Measurements from ENCODE around the gene DLX6. TPM values are rescaled to one million over a fixed set of nuclear protein-coding genes. Genes with fewer than 3 reads are reported as not detected.
A peak's percentile ranks its signal among the peaks of the same experiment; 100 is the strongest.
"Not testable (repeated sequence)": the region's sequence is repeated elsewhere in the genome, so short reads cannot be mapped to it uniquely, and the experiment has no call there.

The DLX6 gene
- total RNA-seq, 2 experiments from 2014 or later, result not detected

DNA sequence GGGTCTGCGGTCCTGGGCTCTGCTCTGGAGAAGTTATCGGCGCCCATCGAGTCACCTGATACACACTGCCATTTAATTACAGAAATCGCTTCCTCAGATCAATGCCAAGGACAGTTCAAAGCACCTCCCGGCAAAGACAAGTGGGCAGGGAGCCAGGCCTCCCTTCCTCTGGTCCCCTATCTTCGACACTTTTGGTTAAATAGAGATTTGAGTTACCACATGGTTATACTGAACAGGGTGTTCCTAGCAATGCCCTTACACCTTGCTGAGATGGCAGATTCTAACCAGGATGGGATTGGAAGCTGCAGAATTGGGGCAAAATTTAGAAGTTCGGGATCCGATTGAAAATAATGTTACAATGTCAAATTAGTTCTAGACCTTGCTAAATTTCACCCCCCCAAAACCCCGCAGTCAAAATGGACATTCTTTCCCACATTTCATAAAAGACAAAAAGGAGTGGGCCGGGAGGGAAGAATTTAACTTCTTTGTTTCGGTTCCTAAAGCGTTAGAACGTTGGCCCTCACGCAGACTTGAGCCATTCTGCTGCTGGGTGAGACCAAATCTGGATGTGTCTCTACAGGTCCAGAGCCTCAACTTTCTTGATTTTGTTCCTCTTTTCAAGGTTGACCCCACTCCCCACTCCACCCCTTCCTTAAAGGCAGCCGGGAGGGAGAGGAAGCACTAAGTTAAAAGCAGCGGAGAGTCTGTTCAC lies 21.5 kb downstream of the DLX6 start:
- peaks cover 2% of the 10 kb centered on the region for H3K36me3 Mint-ChIP-seq (ENCODE audit: low read depth)
- H3K9me3 Mint-ChIP-seq, result no peaks in the 10 kb centered on the region
- H3K27me3 Mint-ChIP-seq, result peaks cover 71% of the 10 kb centered on the region
- H3K27ac Mint-ChIP-seq, result peak overlapping the region; percentile 30
- DNase-seq, result no peak
- peak overlapping the region; percentile 61 for H3K4me3 Mint-ChIP-seq
- POLR2A ChIA-PET, result interaction anchor here (0.8 to 1.2 kb wide), 2 partner anchors 11 to 29 kb away, joined by 3 read pairs; no protein-coding TSS in a partner anchor
- TF ChIP-seq, protein P1, sequence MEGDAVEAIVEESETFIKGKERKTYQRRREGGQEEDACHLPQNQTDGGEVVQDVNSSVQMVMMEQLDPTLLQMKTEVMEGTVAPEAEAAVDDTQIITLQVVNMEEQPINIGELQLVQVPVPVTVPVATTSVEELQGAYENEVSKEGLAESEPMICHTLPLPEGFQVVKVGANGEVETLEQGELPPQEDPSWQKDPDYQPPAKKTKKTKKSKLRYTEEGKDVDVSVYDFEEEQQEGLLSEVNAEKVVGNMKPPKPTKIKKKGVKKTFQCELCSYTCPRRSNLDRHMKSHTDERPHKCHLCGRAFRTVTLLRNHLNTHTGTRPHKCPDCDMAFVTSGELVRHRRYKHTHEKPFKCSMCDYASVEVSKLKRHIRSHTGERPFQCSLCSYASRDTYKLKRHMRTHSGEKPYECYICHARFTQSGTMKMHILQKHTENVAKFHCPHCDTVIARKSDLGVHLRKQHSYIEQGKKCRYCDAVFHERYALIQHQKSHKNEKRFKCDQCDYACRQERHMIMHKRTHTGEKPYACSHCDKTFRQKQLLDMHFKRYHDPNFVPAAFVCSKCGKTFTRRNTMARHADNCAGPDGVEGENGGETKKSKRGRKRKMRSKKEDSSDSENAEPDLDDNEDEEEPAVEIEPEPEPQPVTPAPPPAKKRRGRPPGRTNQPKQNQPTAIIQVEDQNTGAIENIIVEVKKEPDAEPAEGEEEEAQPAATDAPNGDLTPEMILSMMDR (IDR thresholded peaks at IDR 0.05), result no peak
- ATAC-seq, result no peak
- intact Hi-C loops (cut with micrococcal nuclease), result loop anchor here (2.0 to 5.0 kb wide), 4 partner anchors 35 to 1110 kb away; no protein-coding TSS in a partner anchor
- peaks cover 41% of the 10 kb centered on the region for H3K4me1 Mint-ChIP-seq (ENCODE audit: low read depth)
- CTCF ChIA-PET, result interaction anchor here (0.7 to 4.0 kb wide), 38 partner anchors 8 to 1155 kb away, joined by 3 to 29 read pairs (median 4); partner anchors contain the start of gene DLX6

GRCh38 chr7:97027427-97028234 lies 22.3 kb downstream of the DLX6 start:
- POLR2A ChIA-PET, result interaction anchor here (0.8 to 1.2 kb wide), 2 partner anchors 12 to 30 kb away, joined by 3 read pairs; no protein-coding TSS in a partner anchor
- peak; percentile 77 for DNase-seq
- CTCF ChIA-PET, result interaction anchor here (0.5 to 4.0 kb wide), 43 partner anchors 9 to 1156 kb away, joined by 3 to 29 read pairs (median 3); partner anchors contain the start of gene DLX6
- ATAC-seq, result peak; percentile 82
- no peak overlapping the region for H3K27ac Mint-ChIP-seq
- TF ChIP-seq, protein P1 (IDR thresholded peaks at IDR 0.05), result peak; percentile 87
- peaks cover 34% of the 10 kb centered on the region for H3K4me1 Mint-ChIP-seq (ENCODE audit: low read depth)
- H3K36me3 Mint-ChIP-seq (ENCODE audit: low read depth), result no peaks in the 10 kb centered on the region
- H3K27me3 Mint-ChIP-seq, result peaks cover 68% of the 10 kb centered on the region
- intact Hi-C loops (cut with micrococcal nuclease), result loop anchor here (2.0 to 5.0 kb wide), 4 partner anchors 35 to 1110 kb away; no protein-coding TSS in a partner anchor
- H3K4me3 Mint-ChIP-seq, result peak overlapping the region; percentile 61
- no peaks in the 10 kb centered on the region for H3K9me3 Mint-ChIP-seq

- CTCF ChIA-PET; H3K9me3 Mint-ChIP-seq; DNase-seq; H3K27ac Mint-ChIP-seq; H3K4me1 Mint-ChIP-seq (ENCODE audit: low read depth); ATAC-seq; POLR2A ChIA-PET; H3K36me3 Mint-ChIP-seq (ENCODE audit: low read depth); intact Hi-C loops (cut with micrococcal nuclease); H3K4me3 Mint-ChIP-seq: not testable (repeated sequence)
- H3K27me3 Mint-ChIP-seq, result peaks cover 19% of the 10 kb centered on the region
Observed at GRCh38 chr7:97034213-97034852, 29.0 kb downstream of the DLX6 start.

DNA sequence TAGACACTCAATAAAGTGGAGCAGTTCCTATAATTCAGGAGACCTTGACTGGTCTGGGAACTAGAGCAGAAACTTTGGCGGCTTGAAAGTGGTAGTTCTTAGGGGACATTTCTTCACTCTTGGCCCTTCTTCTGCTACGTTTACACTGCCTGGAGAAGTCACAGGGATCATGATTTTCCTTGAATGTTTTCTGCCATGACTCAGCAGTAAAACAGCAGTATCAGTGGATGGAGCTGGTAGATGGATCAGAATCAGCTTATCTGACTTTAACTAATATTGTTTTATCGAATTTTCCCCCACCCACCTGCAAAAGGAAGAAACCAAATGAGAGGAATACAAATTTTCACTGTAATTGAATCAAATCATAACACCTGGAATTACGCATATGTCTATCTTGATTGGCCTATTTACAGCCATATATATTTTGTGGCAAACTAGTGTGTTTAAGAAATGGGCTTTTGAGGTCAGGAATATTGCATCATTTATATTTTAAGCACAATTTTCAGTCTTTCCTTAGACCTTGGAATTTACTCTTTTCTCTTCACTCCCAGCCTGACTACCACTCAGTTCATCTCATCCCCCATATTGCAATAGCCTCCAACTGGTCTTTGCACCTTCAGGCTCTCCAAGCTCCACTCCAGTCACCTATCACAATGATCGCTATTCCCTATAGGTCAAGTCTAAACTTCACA lies 34.2 kb downstream of the DLX6 start:
- H3K9me3 Mint-ChIP-seq, result peaks cover 1% of the 10 kb centered on the region
- ChIA-PET CTCF (interaction anchor here (1.7 kb wide), 1 partner anchor 12 kb away, joined by 5 read pairs; no protein-coding TSS in a partner anchor), POLR2A (no interaction called here)
- no peak overlapping the region for H3K27ac Mint-ChIP-seq
- no peak overlapping the region for H3K4me3 Mint-ChIP-seq
- TF ChIP-seq, protein P1 (IDR thresholded peaks at IDR 0.05), result no peak
- H3K36me3 Mint-ChIP-seq (ENCODE audit: low read depth), result no peaks in the 10 kb centered on the region
- no peaks in the 10 kb centered on the region for H3K4me1 Mint-ChIP-seq (ENCODE audit: low read depth)
- H3K27me3 Mint-ChIP-seq, result peaks cover 29% of the 10 kb centered on the region
- no peak for ATAC-seq
- intact Hi-C loops (cut with micrococcal nuclease), result no loop called here
- no peak for DNase-seq

GRCh38 chr7:97043281-97043680 lies 37.9 kb downstream of the DLX6 start:
- intact Hi-C loops (cut with micrococcal nuclease), result no loop called here
- ATAC-seq, result no peak
- ChIA-PET POLR2A (no interaction called here), CTCF (no interaction called here)
- DNase-seq, result no peak
- Mint-ChIP-seq H3K36me3 (ENCODE audit: low read depth) (no peaks in the 10 kb centered on the region), H3K9me3 (no peaks in the 10 kb centered on the region), H3K4me1 (ENCODE audit: low read depth) (no peaks in the 10 kb centered on the region), H3K27ac (no peak overlapping the region), H3K27me3 (peaks cover 32% of the 10 kb centered on the region), H3K4me3 (no peak overlapping the region)
- TF ChIP-seq, protein P1 (IDR thresholded peaks at IDR 0.05), result no peak

Data from activated CD8-positive, alpha-beta T cell treated with anti-CD3 and anti-CD28 coated beads for 36 hours (primary cell).